ENCODE results near the gene DOCK1. TPM values are rescaled to one million over a fixed set of nuclear protein-coding genes. Genes with fewer than 3 reads are reported as not detected.

DOCK1 gene
- 76.4 and 100 TPM in 2 replicates for total RNA-seq (ENCODE audit: low replicate concordance)

GRCh38 chr10:126904818-126905701, at the start of gene DOCK1:
Gene DOCK1, plus strand, starts transcription at chr10:126905428. Its CDS starts 90 bp downstream, at chr10:126905518.

GRCh38 chr10:127196282-127197153, 291.3 kb downstream of the DOCK1 start, which contains the start of gene INSYN2A:
Gene INSYN2A, minus strand, starts transcription at chr10:127196591. Its CDS starts 20,196 bp downstream, at chr10:127176395.

Other genes starting within 250 kb of the DOCK1 start
- 0.23 TPM in 1 of 2 replicates, not detected in the other for gene C10orf90, start 234.7 kb upstream of the DOCK1 start, total RNA-seq (ENCODE audit: low replicate concordance)